T-helper 17 cell (primary cell): ENCODE measurements around the gene KREMEN1. TPM values are rescaled to one million over a fixed set of nuclear protein-coding genes. Genes with fewer than 3 reads are reported as not detected.
"Not testable (repeated sequence)": the region's sequence is repeated elsewhere in the genome, so short reads cannot be mapped to it uniquely, and the experiment has no call there.

ENCODE experiments used
- ATAC-seq: fragments of 150-1000 bp; cut with Tn5 transposase; 2 replicates; pipeline ENCODE4 v1.10.0; 2021; ENCODE audit warnings: mild to moderate bottlenecking, moderate library complexity
- DNase-seq, 3 donors: peaks; one replicate each; pipeline versions ENCODE4 v3.0.0 to v3.0.0-alpha.2; 2020 to 2021
- H3K9me3 ChIP-seq: one replicate; pipeline ENCODE4 v1.7.0; 2013; ENCODE audit warnings: low read length, mild to moderate bottlenecking; ENCODE audit not compliant: control insufficient read depth, poor library complexity, severe bottlenecking
- H3K27ac Mint-ChIP-seq: one replicate; pipeline ENCODE4 v1.8.0; 2022; ENCODE audit warnings: mild to moderate bottlenecking, moderate library complexity, mixed read lengths
- H3K27me3 Mint-ChIP-seq: one replicate; pipeline ENCODE4 v1.8.0; 2022; ENCODE audit warnings: mixed read lengths
- H3K36me3 Mint-ChIP-seq: one replicate; pipeline ENCODE4 v1.8.0; 2022; ENCODE audit warnings: low read depth, mixed read lengths
- H3K4me1 Mint-ChIP-seq: one replicate; pipeline ENCODE4 v1.8.0; 2022; ENCODE audit warnings: mild to moderate bottlenecking, mixed read lengths
- H3K4me3 Mint-ChIP-seq: one replicate; pipeline ENCODE4 v1.8.0; 2022; ENCODE audit warnings: mild to moderate bottlenecking, moderate library complexity, mixed read lengths
- total RNA-seq, 4 donors: library from RNA in 2 of 4; stranded (reverse) in 2 of 4; gene quantifications; one replicate each; pipeline ENCODE4 v1.2.3 and lab custom pipeline; 2022 to 2026

KREMEN1 gene
- total RNA-seq, 2 donors from 2014 or later: 0.15 to 0.26 TPM

GRCh38 chr22:29039148-29039547 lies 33.7 kb upstream of the KREMEN1 start:
- no peaks in the 10 kb centered on the region for H3K36me3 Mint-ChIP-seq
- no peaks in the 10 kb centered on the region for H3K9me3 ChIP-seq
- DNase-seq: no peak
- no peaks in the 10 kb centered on the region for H3K27me3 Mint-ChIP-seq
- no peaks in the 10 kb centered on the region for H3K4me1 Mint-ChIP-seq
- no peak overlapping the region for H3K4me3 Mint-ChIP-seq
- H3K27ac Mint-ChIP-seq: no peak overlapping the region
- ATAC-seq: no peak

- not testable (repeated sequence) for H3K27me3 Mint-ChIP-seq, ATAC-seq, H3K4me3 Mint-ChIP-seq, H3K27ac Mint-ChIP-seq, H3K9me3 ChIP-seq, H3K36me3 Mint-ChIP-seq, H3K4me1 Mint-ChIP-seq, DNase-seq
These were observed 33.2 kb upstream of the KREMEN1 start for GRCh38 chr22:29039684-29040083.

GRCh38 chr22:29040385-29041275 lies 32.2 kb upstream of the KREMEN1 start:
- no peaks in the 10 kb centered on the region for H3K36me3 Mint-ChIP-seq
- ATAC-seq: peak; percentile 72
- H3K4me3 Mint-ChIP-seq: no peak overlapping the region
- no peaks in the 10 kb centered on the region for H3K27me3 Mint-ChIP-seq
- H3K27ac Mint-ChIP-seq: no peak overlapping the region
- DNase-seq: peak; percentile 21 to 45 (median 24)
- H3K4me1 Mint-ChIP-seq: no peaks in the 10 kb centered on the region
- H3K9me3 ChIP-seq: no peaks in the 10 kb centered on the region

GRCh38 chr22:29041408-29041807 lies 31.4 kb upstream of the KREMEN1 start:
- H3K4me3 Mint-ChIP-seq: no peak overlapping the region
- ATAC-seq (no peak), DNase-seq (no peak)
- H3K9me3 ChIP-seq: no peaks in the 10 kb centered on the region
- no peaks in the 10 kb centered on the region for H3K36me3 Mint-ChIP-seq
- H3K4me1 Mint-ChIP-seq: no peaks in the 10 kb centered on the region
- no peak overlapping the region for H3K27ac Mint-ChIP-seq
- no peaks in the 10 kb centered on the region for H3K27me3 Mint-ChIP-seq

GRCh38 chr22:29043906-29044575 lies 28.8 kb upstream of the KREMEN1 start:
- H3K27me3 Mint-ChIP-seq: no peaks in the 10 kb centered on the region
- no peak overlapping the region for H3K27ac Mint-ChIP-seq
- no peak for DNase-seq

GRCh38 chr22:29044657-29045176 lies 28.1 kb upstream of the KREMEN1 start:
- ATAC-seq: no peak
- DNase-seq: no peak
- no peaks in the 10 kb centered on the region for H3K4me1 Mint-ChIP-seq

More at GRCh38 chr22:29043906-29044575, 28.8 kb upstream of the KREMEN1 start:
- ATAC-seq: no peak
- Mint-ChIP-seq H3K4me3 (no peak overlapping the region), H3K4me1 (no peaks in the 10 kb centered on the region), H3K36me3 (no peaks in the 10 kb centered on the region)
- H3K9me3 ChIP-seq: no peaks in the 10 kb centered on the region

GRCh38 chr22:29048822-29049654 lies 23.8 kb upstream of the KREMEN1 start:
- Mint-ChIP-seq H3K36me3 (peaks cover 2% of the 10 kb centered on the region), H3K27ac (no peak overlapping the region), H3K4me1 (no peaks in the 10 kb centered on the region)

More at GRCh38 chr22:29044657-29045176, 28.1 kb upstream of the KREMEN1 start:
- H3K27me3 Mint-ChIP-seq: no peaks in the 10 kb centered on the region
- no peaks in the 10 kb centered on the region for H3K9me3 ChIP-seq
- peaks cover 2% of the 10 kb centered on the region for H3K36me3 Mint-ChIP-seq
- no peak overlapping the region for H3K4me3 Mint-ChIP-seq
- no peak overlapping the region for H3K27ac Mint-ChIP-seq

GRCh38 chr22:29049655-29050263 lies 23.1 kb upstream of the KREMEN1 start:
- ATAC-seq (no peak), DNase-seq (no peak)
- H3K4me3 Mint-ChIP-seq: no peak overlapping the region
- H3K4me1 Mint-ChIP-seq: no peaks in the 10 kb centered on the region
- no peak overlapping the region for H3K27ac Mint-ChIP-seq
- H3K27me3 Mint-ChIP-seq: peaks cover 3% of the 10 kb centered on the region
- H3K36me3 Mint-ChIP-seq: peaks cover 2% of the 10 kb centered on the region
- H3K9me3 ChIP-seq: no peaks in the 10 kb centered on the region

More at GRCh38 chr22:29048822-29049654, 23.8 kb upstream of the KREMEN1 start:
- no peak overlapping the region for H3K4me3 Mint-ChIP-seq
- DNase-seq (no peak), ATAC-seq (no peak)
- H3K9me3 ChIP-seq: no peaks in the 10 kb centered on the region
- H3K27me3 Mint-ChIP-seq: no peaks in the 10 kb centered on the region

GRCh38 chr22:29050457-29050856 lies 22.4 kb upstream of the KREMEN1 start:
- H3K9me3 ChIP-seq: no peaks in the 10 kb centered on the region
- peaks cover 2% of the 10 kb centered on the region for H3K36me3 Mint-ChIP-seq
- DNase-seq (no peak), ATAC-seq (no peak)
- H3K4me3 Mint-ChIP-seq: no peak overlapping the region
- H3K27me3 Mint-ChIP-seq: peaks cover 5% of the 10 kb centered on the region
- H3K4me1 Mint-ChIP-seq: no peaks in the 10 kb centered on the region
- no peak overlapping the region for H3K27ac Mint-ChIP-seq

- ATAC-seq: no peak
These were observed 19.7 kb upstream of the KREMEN1 start for GRCh38 chr22:29053048-29053702.

GRCh38 chr22:29054251-29054767 lies 18.5 kb upstream of the KREMEN1 start:
- Mint-ChIP-seq H3K36me3 (peaks cover 2% of the 10 kb centered on the region), H3K4me1 (no peaks in the 10 kb centered on the region), H3K27me3 (peaks cover 10% of the 10 kb centered on the region), H3K27ac (no peak overlapping the region), H3K4me3 (no peak overlapping the region)
- ATAC-seq (no peak), DNase-seq (no peak)
- H3K9me3 ChIP-seq: no peaks in the 10 kb centered on the region

More at GRCh38 chr22:29053048-29053702, 19.7 kb upstream of the KREMEN1 start:
- DNase-seq: no peak
- Mint-ChIP-seq H3K36me3 (peaks cover 2% of the 10 kb centered on the region), H3K4me3 (no peak overlapping the region), H3K27ac (no peak overlapping the region), H3K4me1 (no peaks in the 10 kb centered on the region), H3K27me3 (peaks cover 5% of the 10 kb centered on the region)
- H3K9me3 ChIP-seq: no peaks in the 10 kb centered on the region
